Hepatocyte (in vitro differentiated cells): ENCODE results near the gene RAB43. TPM values are rescaled to one million over a fixed set of nuclear protein-coding genes. Genes with fewer than 3 reads are reported as not detected.

Experiments used
- DNase-seq: peaks from one replicate; pipeline ENCODE4 v3.0.0-alpha.2; 2016; ENCODE audit warnings: low spot score
- H2AFZ ChIP-seq: fragments of 200-600 bp; sonication (generic); 2 replicates; pipeline ENCODE4 v1.6.0; 2016; ENCODE audit warnings: antibody characterized with exemption, mild to moderate bottlenecking
- H3K27ac ChIP-seq: fragments of 200-600 bp; sonication (generic); 2 replicates; pipeline ENCODE4 v1.5.1; 2016; ENCODE audit warnings: mild to moderate bottlenecking
- H3K27me3 ChIP-seq: fragments of 200-600 bp; sonication (generic); 2 replicates; pipeline ENCODE4 v1.6.1; 2016
- H3K36me3 ChIP-seq: fragments of 200-600 bp; sonication (generic); replicated peaks from 2 replicates; pipeline ENCODE4 v1.5.1; 2016; ENCODE audit warnings: low read depth; ENCODE audit not compliant: insufficient read depth
- H3K4me1 ChIP-seq: fragments of 200-600 bp; sonication (generic); 2 replicates; pipeline ENCODE4 v1.5.1; 2016; ENCODE audit warnings: mild to moderate bottlenecking, moderate library complexity; ENCODE audit not compliant: insufficient read depth
- H3K4me2 ChIP-seq: fragments of 200-600 bp; sonication (generic); 2 replicates; pipeline ENCODE4 v1.6.0; 2016
- H3K4me3 ChIP-seq: fragments of 200-600 bp; sonication (generic); 2 replicates; pipeline ENCODE4 v1.5.1; 2016; ENCODE audit warnings: mild to moderate bottlenecking
- H3K79me2 ChIP-seq: fragments of 200-600 bp; sonication (generic); 2 replicates; pipeline ENCODE4 v1.6.0; 2017; ENCODE audit warnings: mild to moderate bottlenecking
- H3K9me2 ChIP-seq: fragments of 200-600 bp; sonication (generic); replicated peaks from 2 replicates; pipeline ENCODE4 v1.6.0; 2017; ENCODE audit warnings: mild to moderate bottlenecking; ENCODE audit not compliant: insufficient read depth
- H3K9me3 ChIP-seq: fragments of 200-600 bp; sonication (generic); 2 replicates; pipeline ENCODE4 v1.5.1; 2016; ENCODE audit warnings: low read depth, mild to moderate bottlenecking
- H4K20me1 ChIP-seq: fragments of 200-600 bp; sonication (generic); 2 replicates; pipeline ENCODE4 v1.6.0; 2016; ENCODE audit warnings: mild to moderate bottlenecking; ENCODE audit not compliant: insufficient read depth, poor library complexity, severe bottlenecking
- EZH2 ChIP-seq: fragments of 200-600 bp; sonication (generic); IDR thresholded peaks from 2 replicates; pipeline ENCODE4 v1.6.1; 2016; ENCODE audit warnings: antibody characterized with exemption, mild to moderate bottlenecking, borderline replicate concordance
- EZH2phosphoT487 ChIP-seq: fragments of 200-600 bp; sonication (generic); IDR thresholded peaks from one replicate; pipeline ENCODE4 v1.6.1; 2018; ENCODE audit warnings: antibody characterized with exemption, mild to moderate bottlenecking, low read depth, moderate library complexity; ENCODE audit not compliant: unreplicated experiment, severe bottlenecking
- WGBS: methylation state at CpG from one replicate; pipeline ENCODE4 v1.1.6; 2016; ENCODE audit warnings: low lambda C conversion rate; ENCODE audit errors: missing lambda C conversion rate; 5-methylcytosine and 5-hydroxymethylcytosine counted together
- polyA plus RNA-seq: library from polyadenylated mRNA; unstranded; fragments of >200 nt; fragmentation: Nextera tagmentation; extraction: Ambion mirVana; gene quantifications from 2 replicates; pipeline ENCODE4 v1.2.1, GENCODE V29; 2016
- total RNA-seq: library from RNA; depleted of rRNA; stranded (reverse); fragments of >200 nt; gene quantifications from 2 replicates; pipeline ENCODE4 v1.2.3, GENCODE V29; 2014
- TF ChIP-seq, protein P1 (sequence below): fragments of 200-600 bp; sonication (generic); IDR thresholded peaks from 2 replicates; pipeline ENCODE4 v1.5.1; 2016; ENCODE audit warnings: antibody characterized with exemption, mild to moderate bottlenecking; ENCODE audit not compliant: poor library complexity

RAB43 gene
- total and polyA plus RNA-seq, 2 experiments from 2014 or later = 23.5 to 27.1 TPM

DNA sequence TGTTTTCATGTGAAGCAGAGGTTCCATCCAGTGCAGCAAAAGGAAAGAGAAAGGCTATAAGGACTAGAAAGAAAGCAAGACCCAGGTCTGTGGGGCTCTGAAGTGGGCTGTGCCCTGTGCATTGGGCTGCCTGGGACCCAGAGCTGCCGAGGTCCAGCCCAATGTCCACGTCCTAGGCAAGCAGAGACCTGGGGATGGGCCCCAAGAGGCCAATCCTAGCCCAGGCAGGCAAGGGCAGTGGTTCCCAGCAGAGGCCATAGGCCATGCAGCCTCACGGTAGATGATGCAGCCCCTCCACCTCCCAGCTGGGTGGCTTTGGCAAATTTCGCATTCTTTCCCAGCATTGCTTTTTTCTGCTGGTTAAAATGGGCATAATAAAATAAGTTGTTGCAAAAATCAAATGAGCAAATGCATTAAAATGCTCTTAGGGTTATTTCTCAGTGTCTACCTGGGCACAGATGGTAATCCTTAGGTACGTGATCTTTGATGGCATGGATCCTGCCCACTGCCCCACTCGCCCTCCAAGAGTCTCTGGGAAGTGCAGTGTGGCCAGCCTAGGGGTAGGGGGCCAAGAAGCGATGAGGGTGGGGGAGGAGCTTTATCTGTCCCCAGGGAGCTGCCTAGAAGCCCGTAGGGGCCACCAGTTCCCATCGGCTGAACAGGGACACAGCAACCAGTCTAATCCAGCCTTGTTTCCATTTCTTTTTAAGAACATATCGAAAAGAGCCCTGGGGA lies 83.3 kb downstream of the RAB43 start:
- Histone ChIP-seq H3K9me3 (no peaks in the 10 kb centered on the region), H3K36me3 (no peaks in the 10 kb centered on the region), H3K4me1 (no peaks in the 10 kb centered on the region), H3K4me2 (no peak overlapping the region), H2AFZ (no peak overlapping the region), H3K27me3 (no peaks in the 10 kb centered on the region), H3K9me2 (no peaks in the 10 kb centered on the region), H4K20me1 (no peaks in the 10 kb centered on the region), H3K27ac (no peak overlapping the region), H3K4me3 (no peak overlapping the region), H3K79me2 (no peaks in the 10 kb centered on the region)
- WGBS = 82% methylated on average over 9 of the region's 10 CpGs
- DNase-seq = no peak
- TF ChIP-seq EZH2phosphoT487 (no peak), EZH2 (no peak)
- TF ChIP-seq, protein P1, sequence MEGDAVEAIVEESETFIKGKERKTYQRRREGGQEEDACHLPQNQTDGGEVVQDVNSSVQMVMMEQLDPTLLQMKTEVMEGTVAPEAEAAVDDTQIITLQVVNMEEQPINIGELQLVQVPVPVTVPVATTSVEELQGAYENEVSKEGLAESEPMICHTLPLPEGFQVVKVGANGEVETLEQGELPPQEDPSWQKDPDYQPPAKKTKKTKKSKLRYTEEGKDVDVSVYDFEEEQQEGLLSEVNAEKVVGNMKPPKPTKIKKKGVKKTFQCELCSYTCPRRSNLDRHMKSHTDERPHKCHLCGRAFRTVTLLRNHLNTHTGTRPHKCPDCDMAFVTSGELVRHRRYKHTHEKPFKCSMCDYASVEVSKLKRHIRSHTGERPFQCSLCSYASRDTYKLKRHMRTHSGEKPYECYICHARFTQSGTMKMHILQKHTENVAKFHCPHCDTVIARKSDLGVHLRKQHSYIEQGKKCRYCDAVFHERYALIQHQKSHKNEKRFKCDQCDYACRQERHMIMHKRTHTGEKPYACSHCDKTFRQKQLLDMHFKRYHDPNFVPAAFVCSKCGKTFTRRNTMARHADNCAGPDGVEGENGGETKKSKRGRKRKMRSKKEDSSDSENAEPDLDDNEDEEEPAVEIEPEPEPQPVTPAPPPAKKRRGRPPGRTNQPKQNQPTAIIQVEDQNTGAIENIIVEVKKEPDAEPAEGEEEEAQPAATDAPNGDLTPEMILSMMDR = no peak

Other genes starting within 250 kb of the RAB43 start
- 26.0 and 33.8 TPM in 2 replicates for gene ACAD9, start 242.2 kb downstream of the RAB43 start, total RNA-seq
- 29.7 and 32.0 TPM in 2 replicates for gene ACAD9, start 242.2 kb downstream of the RAB43 start, polyA plus RNA-seq
- 0.17 and 1.3 TPM in 2 replicates for gene CFAP92, start 127.7 kb downstream of the RAB43 start, total RNA-seq
- 0.35 and 1.0 TPM in 2 replicates for gene CFAP92, start 127.7 kb downstream of the RAB43 start, polyA plus RNA-seq
- 0.23 and 0.76 TPM in 2 replicates for gene EFCC1, start 120.5 kb downstream of the RAB43 start, total RNA-seq
- gene EFCC1, start 120.5 kb downstream of the RAB43 start, polyA plus RNA-seq = 0.11 and 0.50 TPM in 2 replicates
- not detected in 2 replicates for gene GP9, start 61.0 kb downstream of the RAB43 start, total RNA-seq
- not detected in 2 replicates for gene GP9, start 61.0 kb downstream of the RAB43 start, polyA plus RNA-seq
- gene ISY1, start 39.3 kb upstream of the RAB43 start, total RNA-seq = 20.1 and 23.0 TPM in 2 replicates
- 35.8 and 38.8 TPM in 2 replicates for gene ISY1, start 39.3 kb upstream of the RAB43 start, polyA plus RNA-seq
- 289 and 295 TPM in 2 replicates for gene CNBP, start 62.1 kb upstream of the RAB43 start, total RNA-seq
- gene CNBP, start 62.1 kb upstream of the RAB43 start, polyA plus RNA-seq = 308 and 316 TPM in 2 replicates
- gene COPG1, start 127.8 kb upstream of the RAB43 start, total RNA-seq = 167 and 169 TPM in 2 replicates
- 176 and 185 TPM in 2 replicates for gene COPG1, start 127.8 kb upstream of the RAB43 start, polyA plus RNA-seq
- gene HMCES, start 157.1 kb upstream of the RAB43 start, total RNA-seq = 16.8 and 20.1 TPM in 2 replicates
- 30.0 and 34.3 TPM in 2 replicates for gene HMCES, start 157.1 kb upstream of the RAB43 start, polyA plus RNA-seq